Right lobe of liver (tissue), 4 donors: Measurements from ENCODE around the gene MREG.

Experiments used
- POLR2A ChIP-seq: fragments of 450-650 bp; IDR thresholded peaks from one replicate; pipeline ENCODE4 v1.6.1; 2017; ENCODE audit warnings: antibody characterized with exemption, mild to moderate bottlenecking
- TF ChIP-seq, protein P1 (sequence below), 4 donors: fragments of 200-600 bp in 3 of 4; fragments of 450-650 bp in 1 of 4; IDR thresholded peaks; one replicate each; pipeline versions ENCODE4 v1.5.1 to v1.8.0; 2016 to 2022; ENCODE audit warnings: antibody characterized with exemption in 4 of 4, mild to moderate bottlenecking in 2 of 4
- donor health status: DM: no; HTN: no; CAD: no.
- donor health status: DM: no; HTN: no; CAD: no.
- donor health status: DM: no; HTN: yes; CAD: no.

DNA sequence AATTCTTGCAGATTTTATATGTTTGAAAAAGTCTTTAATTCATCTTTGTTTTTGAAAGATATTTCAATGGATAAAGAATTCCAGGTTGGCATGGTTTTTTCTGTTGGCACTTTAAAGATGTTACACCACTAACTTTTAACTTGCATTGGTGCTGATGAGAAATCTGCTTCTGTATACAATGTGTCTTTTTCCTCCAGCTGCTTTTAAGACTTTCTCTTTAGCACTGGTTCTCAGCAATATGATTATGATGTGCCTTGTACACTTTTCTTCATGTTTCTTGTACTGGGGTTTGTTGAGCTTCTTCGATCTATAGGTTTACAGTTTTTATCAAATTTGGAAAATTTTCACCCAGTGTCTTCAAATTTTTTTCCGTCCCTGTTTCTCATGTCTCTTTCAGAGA is 39.1 kb upstream of the MREG start:
- TF ChIP-seq, protein P1, sequence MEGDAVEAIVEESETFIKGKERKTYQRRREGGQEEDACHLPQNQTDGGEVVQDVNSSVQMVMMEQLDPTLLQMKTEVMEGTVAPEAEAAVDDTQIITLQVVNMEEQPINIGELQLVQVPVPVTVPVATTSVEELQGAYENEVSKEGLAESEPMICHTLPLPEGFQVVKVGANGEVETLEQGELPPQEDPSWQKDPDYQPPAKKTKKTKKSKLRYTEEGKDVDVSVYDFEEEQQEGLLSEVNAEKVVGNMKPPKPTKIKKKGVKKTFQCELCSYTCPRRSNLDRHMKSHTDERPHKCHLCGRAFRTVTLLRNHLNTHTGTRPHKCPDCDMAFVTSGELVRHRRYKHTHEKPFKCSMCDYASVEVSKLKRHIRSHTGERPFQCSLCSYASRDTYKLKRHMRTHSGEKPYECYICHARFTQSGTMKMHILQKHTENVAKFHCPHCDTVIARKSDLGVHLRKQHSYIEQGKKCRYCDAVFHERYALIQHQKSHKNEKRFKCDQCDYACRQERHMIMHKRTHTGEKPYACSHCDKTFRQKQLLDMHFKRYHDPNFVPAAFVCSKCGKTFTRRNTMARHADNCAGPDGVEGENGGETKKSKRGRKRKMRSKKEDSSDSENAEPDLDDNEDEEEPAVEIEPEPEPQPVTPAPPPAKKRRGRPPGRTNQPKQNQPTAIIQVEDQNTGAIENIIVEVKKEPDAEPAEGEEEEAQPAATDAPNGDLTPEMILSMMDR (IDR thresholded peaks at IDR 0.05), result no peak
- TF ChIP-seq POLR2A, result no peak
